Loucy (cell line): ENCODE results near the gene DBNL.
A peak's percentile ranks its signal among the peaks of the same experiment; 100 is the strongest.

Experiments used
- H2AFZ ChIP-seq: fragments of 200-600 bp; sonication (generic); 2 replicates; pipeline ENCODE4 v1.6.0; 2016; ENCODE audit warnings: antibody characterized with exemption, mild to moderate bottlenecking, low read length, moderate library complexity
- H3F3A ChIP-seq: fragments of 200-600 bp; 2 replicates; pipeline ENCODE4 v1.6.0; 2016; ENCODE audit warnings: antibody characterized with exemption, low read depth, mild to moderate bottlenecking
- H3K27me3 ChIP-seq: fragments of 200-600 bp; sonication (generic); 2 replicates; pipeline ENCODE4 v1.6.1; 2014; ENCODE audit warnings: low read length, mild to moderate bottlenecking; ENCODE audit not compliant: insufficient read depth, poor library complexity, severe bottlenecking
- H3K36me3 ChIP-seq: fragments of 200-600 bp; sonication (generic); 2 replicates; pipeline ENCODE4 v1.6.1; 2016; ENCODE audit warnings: low read length; ENCODE audit not compliant: insufficient read depth
- H3K4me1 ChIP-seq: fragments of 200-600 bp; sonication (generic); 2 replicates; pipeline ENCODE4 v1.5.1; 2014; ENCODE audit warnings: low read length, mild to moderate bottlenecking; ENCODE audit not compliant: insufficient read depth, poor library complexity, severe bottlenecking
- H3K4me2 ChIP-seq: fragments of 200-600 bp; sonication (generic); 2 replicates; pipeline ENCODE4 v1.6.0; 2014; ENCODE audit warnings: antibody characterized with exemption, low read length, low read depth, mild to moderate bottlenecking; ENCODE audit not compliant: poor library complexity, severe bottlenecking
- H3K4me3 ChIP-seq: fragments of 200-600 bp; sonication (generic); 2 replicates; pipeline ENCODE4 v1.5.1; 2014; ENCODE audit warnings: low read length, mild to moderate bottlenecking, mixed read lengths; ENCODE audit not compliant: poor library complexity, severe bottlenecking
- H3K79me2 ChIP-seq: fragments of 200-600 bp; sonication (generic); 2 replicates; pipeline ENCODE4 v1.6.1; 2014; ENCODE audit warnings: low read length; ENCODE audit not compliant: insufficient read depth
- H3K9ac ChIP-seq: fragments of 200-600 bp; sonication (generic); 2 replicates; pipeline ENCODE4 v1.6.0; 2014; ENCODE audit warnings: mild to moderate bottlenecking, low read depth, low read length, moderate library complexity; ENCODE audit not compliant: poor library complexity, severe bottlenecking
- H3K9me2 ChIP-seq: fragments of 200-600 bp; sonication (generic); replicated peaks from 2 replicates; pipeline ENCODE4 v1.6.1; 2016; ENCODE audit warnings: low read depth, low read length, mixed read lengths
- H3K9me3 ChIP-seq: fragments of 200-600 bp; sonication (generic); 2 replicates; pipeline ENCODE4 v1.6.1; 2014; ENCODE audit warnings: mild to moderate bottlenecking, antibody characterized with exemption, low read length, low read depth; ENCODE audit not compliant: insufficient read depth
- H4K20me1 ChIP-seq: fragments of 200-600 bp; sonication (generic); 2 replicates; pipeline ENCODE4 v1.6.0; 2014; ENCODE audit warnings: antibody characterized with exemption, low read length, mild to moderate bottlenecking; ENCODE audit not compliant: insufficient read depth, poor library complexity, severe bottlenecking
- EZH2phosphoT487 ChIP-seq: fragments of 200-600 bp; IDR thresholded peaks from 2 replicates; pipeline ENCODE4 v1.6.1; 2018; ENCODE audit warnings: antibody characterized with exemption, mild to moderate bottlenecking, moderate library complexity, borderline replicate concordance
- TF ChIP-seq, protein P1 (sequence below): fragments of 200-600 bp; sonication (generic); conservative IDR thresholded peaks from 2 replicates; pipeline ENCODE4 v1.5.1; 2014; ENCODE audit warnings: mild to moderate bottlenecking, antibody characterized with exemption, low read length

DBNL gene

DNA sequence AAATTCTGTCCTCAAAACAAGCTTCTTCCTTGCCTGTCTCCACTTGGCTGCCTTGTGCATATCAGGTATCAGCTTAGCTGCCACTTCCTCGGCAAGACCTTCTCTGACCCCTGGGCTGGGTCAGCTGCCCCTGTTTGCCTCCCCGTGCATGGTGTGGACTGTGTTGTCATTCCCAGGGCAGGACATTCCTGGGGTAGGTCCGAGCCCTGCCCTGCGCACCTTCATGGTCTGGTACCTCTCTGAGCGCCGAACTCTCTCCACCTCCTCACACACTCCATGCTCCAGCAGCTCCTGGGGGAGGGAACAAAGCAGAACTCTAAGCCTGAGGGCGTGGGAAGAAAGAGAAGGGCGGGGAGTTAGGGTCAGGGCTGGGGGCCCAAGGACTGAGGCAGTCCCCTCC is 34.0 kb downstream of the DBNL start:
- Histone ChIP-seq H3K4me1 (peaks cover 46% of the 10 kb centered on the region), H3K27me3 (no peaks in the 10 kb centered on the region), H3K9ac (peak overlapping the region; percentile 91), H3K9me3 (no peaks in the 10 kb centered on the region), H3K4me2 (peak overlapping the region; percentile 94), H3K36me3 (peaks cover 41% of the 10 kb centered on the region; the same call in 1 of the 2 replicates), H3F3A (no peaks in the 10 kb centered on the region), H4K20me1 (peaks cover 12% of the 10 kb centered on the region), H3K4me3 (peak overlapping the region; percentile 16), H3K9me2 (no peaks in the 10 kb centered on the region), H3K79me2 (peaks cover 51% of the 10 kb centered on the region), H2AFZ (no peak overlapping the region)
- no peak for TF ChIP-seq EZH2phosphoT487
- TF ChIP-seq, protein P1, sequence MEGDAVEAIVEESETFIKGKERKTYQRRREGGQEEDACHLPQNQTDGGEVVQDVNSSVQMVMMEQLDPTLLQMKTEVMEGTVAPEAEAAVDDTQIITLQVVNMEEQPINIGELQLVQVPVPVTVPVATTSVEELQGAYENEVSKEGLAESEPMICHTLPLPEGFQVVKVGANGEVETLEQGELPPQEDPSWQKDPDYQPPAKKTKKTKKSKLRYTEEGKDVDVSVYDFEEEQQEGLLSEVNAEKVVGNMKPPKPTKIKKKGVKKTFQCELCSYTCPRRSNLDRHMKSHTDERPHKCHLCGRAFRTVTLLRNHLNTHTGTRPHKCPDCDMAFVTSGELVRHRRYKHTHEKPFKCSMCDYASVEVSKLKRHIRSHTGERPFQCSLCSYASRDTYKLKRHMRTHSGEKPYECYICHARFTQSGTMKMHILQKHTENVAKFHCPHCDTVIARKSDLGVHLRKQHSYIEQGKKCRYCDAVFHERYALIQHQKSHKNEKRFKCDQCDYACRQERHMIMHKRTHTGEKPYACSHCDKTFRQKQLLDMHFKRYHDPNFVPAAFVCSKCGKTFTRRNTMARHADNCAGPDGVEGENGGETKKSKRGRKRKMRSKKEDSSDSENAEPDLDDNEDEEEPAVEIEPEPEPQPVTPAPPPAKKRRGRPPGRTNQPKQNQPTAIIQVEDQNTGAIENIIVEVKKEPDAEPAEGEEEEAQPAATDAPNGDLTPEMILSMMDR = no peak

DNA sequence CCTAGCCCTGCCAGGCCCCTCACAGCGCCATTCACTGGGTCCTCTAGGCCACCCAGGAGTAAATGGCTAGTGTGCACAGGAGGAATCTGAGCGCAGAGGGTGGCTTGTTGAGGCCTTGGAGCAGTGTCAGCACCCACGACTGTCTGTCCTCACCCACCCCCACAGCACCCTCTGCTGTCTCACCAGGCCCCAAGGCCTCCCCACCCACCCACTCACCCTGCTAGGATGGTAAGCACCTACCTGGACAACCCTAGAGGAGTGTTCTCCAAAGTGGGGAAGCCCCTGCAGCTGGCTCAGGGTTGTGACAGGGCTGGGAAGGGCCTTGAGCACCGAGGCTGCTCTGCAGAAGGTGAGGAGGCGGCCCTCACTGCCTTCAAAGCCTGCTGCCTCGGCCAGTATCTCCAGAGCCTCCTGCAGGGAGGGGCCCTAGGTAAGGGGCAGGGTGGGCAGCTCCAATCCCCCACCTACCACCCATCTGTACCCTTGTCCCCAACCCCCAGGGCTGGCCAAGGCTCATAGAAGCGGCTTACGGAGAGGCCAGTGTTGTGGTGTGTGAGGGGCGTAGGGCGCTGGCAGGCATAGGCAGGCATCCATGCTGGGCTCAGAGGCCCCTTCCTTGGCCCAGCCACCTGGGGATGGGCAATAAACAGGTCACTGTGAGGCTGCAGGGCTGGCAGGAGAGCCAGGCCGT is 35.0 kb downstream of the DBNL start:
- peaks cover 38% of the 10 kb centered on the region; the same call in 1 of the 2 replicates for H3K36me3 ChIP-seq
- H3K4me3 ChIP-seq = peak overlapping the region; percentile 92
- peaks cover 55% of the 10 kb centered on the region for H3K4me1 ChIP-seq

DNA sequence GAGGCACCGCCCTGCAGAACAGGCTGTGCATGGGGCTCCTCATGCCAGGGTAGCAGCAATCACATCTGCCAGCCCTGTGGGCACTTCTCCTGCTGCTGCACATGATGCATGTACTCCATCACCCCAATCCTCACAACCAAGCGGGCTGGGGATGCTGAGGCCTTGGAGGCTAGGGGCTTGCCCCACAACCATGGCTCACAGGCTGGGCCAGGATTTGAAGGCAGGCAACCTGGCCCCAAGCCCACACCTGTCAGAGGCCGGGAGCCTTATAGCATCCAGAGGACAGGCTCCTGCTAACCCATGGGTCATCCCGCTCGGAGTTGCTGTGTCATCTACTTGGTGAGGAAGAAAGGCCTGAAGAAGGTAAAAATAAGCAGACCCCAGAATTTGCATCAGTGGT is 35.6 kb downstream of the DBNL start:
- Histone ChIP-seq H3K27me3 (no peaks in the 10 kb centered on the region), H3K36me3 (peaks cover 34% of the 10 kb centered on the region; the same call in 1 of the 2 replicates), H3K4me2 (peak overlapping the region; percentile 94), H4K20me1 (peaks cover 12% of the 10 kb centered on the region), H3F3A (no peaks in the 10 kb centered on the region), H3K9me3 (no peaks in the 10 kb centered on the region), H3K9me2 (no peaks in the 10 kb centered on the region), H3K9ac (peak overlapping the region; percentile 91), H3K79me2 (peaks cover 51% of the 10 kb centered on the region), H2AFZ (no peak overlapping the region), H3K4me1 (peaks cover 59% of the 10 kb centered on the region), H3K4me3 (peak overlapping the region; percentile 92)
- no peak for TF ChIP-seq EZH2phosphoT487
- TF ChIP-seq, protein P1 = no peak

More for the DNA sequence above, 35.0 kb downstream of the DBNL start:
- peak overlapping the region; percentile 91 for H3K9ac ChIP-seq
- H3K79me2 ChIP-seq = peaks cover 51% of the 10 kb centered on the region
- no peak overlapping the region for H2AFZ ChIP-seq
- H3K27me3 ChIP-seq = no peaks in the 10 kb centered on the region
- no peaks in the 10 kb centered on the region for H3F3A ChIP-seq
- H3K4me2 ChIP-seq = peak overlapping the region; percentile 94
- H3K9me3 ChIP-seq = no peaks in the 10 kb centered on the region
- TF ChIP-seq EZH2phosphoT487 = no peak
- TF ChIP-seq, protein P1 = no peak
- H4K20me1 ChIP-seq = peaks cover 12% of the 10 kb centered on the region
- no peaks in the 10 kb centered on the region for H3K9me2 ChIP-seq
